GM19455 (cell line): ENCODE results near the gene RNF208.

ENCODE experiments used
- ATAC-seq: cut with Tn5 transposase; IDR thresholded peaks from one replicate; pipeline ENCODE4 v1.9.1; 2021; ENCODE audit not compliant: unreplicated experiment

The RNF208 gene

GRCh38 chr9:137193771-137194170 is 28.3 kb downstream of the RNF208 start:
- ATAC-seq: no peak

DNA sequence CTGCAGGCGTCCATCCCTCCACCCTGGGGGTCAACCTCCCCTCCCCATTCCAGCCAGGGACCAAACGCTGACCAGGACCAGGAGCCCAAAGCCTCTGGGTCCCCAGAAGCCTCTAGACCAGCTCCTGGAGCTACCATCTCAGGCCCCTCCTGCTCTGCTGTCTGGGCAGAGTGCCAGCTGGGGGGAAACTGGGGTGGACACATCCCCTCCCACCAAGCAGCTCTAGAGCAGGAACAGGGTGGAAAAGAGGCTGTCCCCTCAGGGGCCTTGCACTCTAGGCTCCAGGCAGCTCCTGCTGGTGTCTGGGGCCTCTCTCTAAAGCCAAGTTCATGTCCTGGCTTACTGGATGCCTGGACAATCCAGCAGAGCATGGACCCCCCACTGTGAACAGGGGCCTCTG is 29.2 kb downstream of the RNF208 start:
- no peak for ATAC-seq

DNA sequence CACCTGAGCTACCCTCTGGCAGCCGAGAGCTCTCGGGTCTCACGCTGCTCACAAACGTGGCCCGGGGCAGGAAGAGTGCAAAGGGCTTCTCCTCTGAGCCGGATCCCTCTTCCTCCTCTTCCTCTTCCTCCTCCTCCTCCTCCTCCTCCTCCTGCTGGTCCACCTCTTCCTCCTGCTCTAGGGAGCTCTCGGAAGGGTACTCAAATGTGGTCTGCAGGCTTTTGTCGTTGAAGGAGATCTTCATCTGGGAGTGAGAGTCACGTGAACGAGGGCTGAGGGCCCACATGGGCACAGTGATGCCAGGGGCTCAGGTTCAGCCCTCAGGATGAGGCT is 29.6 kb downstream of the RNF208 start:
- ATAC-seq: no peak

DNA sequence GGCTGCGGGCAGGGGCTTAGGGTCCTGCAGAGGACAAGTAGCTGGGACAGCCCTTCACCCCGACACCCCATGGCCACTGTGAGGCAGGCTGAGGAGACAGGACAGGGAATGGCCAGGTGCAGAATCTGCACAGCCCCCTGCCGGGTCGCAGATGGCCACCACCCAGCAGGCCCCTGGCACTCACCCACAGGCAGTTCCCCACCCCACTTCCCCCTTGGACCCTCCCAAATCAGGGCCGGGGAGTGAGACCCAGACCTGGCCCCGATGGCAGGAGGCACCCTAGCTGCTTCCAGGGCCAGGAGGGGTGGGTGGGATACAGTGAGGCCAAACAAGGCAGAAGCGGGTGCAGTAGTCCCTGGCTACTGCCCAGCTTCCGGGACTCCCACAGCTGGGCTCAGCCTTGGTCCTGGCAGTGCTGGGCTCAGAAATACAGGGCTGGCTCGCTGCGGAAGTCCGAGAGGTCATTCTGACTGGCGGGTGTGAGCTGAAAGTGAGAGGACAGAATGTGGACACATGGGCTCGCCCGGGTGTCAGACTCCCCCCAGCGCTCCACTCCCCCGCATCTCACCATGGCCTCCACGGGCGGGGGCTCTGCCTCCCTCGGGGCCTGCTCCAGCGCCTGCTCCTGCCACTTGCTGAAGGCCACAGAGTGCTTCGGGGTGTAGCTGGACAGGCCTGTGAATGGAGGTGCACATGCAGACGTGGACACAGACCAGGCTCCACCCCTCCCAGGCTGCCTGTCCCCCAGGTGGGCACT is 30.2 kb downstream of the RNF208 start:
- ATAC-seq: no peak

DNA sequence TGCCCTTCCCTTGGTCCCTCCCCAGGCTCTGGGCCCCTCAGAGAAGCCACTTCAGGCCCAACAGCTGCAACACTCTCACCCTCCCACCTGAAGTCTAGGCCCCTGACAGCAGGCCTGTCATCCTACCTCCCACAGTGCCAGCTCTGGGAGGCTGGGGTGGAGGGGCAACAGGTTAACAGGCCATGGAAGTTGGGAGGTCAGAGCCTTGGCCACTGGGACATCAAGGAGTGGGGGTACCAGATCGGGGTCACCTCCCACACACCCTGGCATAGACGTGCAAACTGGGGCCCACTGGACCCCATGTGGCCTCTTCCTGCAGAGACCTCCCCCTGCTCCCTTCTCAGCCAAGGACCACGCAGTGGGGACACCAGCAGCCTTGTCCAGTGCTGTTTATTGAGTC is 30.8 kb downstream of the RNF208 start:
- ATAC-seq: no peak

DNA sequence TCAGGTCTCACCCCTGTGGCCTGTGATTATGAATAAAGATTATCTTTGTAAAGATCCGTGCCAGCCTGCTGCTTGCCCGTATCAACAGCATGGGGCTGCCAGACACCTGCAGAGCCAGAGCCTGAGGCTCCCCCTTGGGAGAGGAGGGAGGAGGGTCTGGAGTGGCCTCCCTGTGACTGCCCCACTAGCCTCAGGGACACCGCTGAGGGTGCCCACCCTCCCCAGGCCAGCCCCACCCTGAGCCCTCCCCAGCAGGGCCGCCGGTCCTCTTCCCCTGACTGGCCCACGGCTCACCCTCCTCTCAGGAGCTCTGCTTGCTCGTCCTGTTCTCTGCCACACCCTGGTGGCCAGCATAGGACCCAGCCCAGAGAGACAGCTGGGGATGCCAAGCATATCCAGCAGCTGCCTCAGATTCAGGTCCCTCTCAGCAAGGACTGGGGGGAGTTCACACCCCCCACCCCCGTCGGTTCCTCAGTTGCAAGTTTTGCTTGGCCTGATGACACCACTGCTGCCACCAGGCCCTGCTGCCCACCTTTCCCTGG is 31.7 kb downstream of the RNF208 start:
- ATAC-seq: no peak

DNA sequence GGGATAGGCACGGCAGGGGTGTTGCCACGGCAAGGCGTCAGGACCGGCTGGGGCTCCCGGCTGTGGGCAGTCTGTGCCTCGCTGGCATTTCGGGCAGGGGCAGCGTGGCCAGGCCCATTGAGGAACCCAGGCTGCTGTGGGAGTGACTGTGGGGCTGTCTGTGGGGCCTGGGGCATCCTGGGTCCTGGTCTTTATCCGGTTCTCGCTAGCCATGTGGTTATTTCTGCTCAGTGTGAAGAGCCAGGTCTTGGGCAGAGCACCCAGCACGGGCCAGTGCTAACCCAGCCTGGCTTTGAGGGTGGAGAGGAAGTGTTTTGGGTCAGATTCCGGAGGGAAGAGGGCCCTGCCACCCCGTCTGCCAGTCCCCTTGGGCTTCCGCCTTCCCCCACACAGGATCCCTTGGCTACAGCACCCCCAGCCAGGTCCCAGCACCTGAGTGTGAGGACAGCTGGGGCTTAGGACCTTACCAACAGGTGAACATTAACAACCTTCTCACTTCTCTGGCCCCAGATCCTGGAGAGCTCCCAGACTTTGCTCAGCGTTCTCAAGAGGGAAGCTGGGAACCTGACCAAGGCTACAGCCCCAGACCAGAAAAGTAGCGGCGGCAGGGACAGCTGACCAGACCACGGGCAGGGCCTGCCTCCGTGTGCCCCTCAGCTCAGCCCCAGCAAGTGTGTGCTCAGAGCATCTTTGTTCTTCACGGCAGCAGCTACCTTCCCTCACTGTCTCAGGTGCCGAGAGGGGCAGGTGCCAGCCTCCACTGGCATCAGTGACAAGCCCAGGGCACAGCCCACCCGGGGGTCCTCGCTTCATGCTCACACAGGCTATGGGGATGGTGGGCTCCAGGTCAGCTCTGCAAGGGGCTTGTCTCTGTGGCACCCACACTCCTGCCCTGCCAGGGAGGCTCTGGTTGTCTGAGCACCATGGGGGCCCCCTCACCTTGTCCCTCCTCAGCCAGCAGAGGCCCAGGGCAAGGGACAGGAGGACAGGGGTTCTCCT is 32.4 kb downstream of the RNF208 start:
- no peak for ATAC-seq

DNA sequence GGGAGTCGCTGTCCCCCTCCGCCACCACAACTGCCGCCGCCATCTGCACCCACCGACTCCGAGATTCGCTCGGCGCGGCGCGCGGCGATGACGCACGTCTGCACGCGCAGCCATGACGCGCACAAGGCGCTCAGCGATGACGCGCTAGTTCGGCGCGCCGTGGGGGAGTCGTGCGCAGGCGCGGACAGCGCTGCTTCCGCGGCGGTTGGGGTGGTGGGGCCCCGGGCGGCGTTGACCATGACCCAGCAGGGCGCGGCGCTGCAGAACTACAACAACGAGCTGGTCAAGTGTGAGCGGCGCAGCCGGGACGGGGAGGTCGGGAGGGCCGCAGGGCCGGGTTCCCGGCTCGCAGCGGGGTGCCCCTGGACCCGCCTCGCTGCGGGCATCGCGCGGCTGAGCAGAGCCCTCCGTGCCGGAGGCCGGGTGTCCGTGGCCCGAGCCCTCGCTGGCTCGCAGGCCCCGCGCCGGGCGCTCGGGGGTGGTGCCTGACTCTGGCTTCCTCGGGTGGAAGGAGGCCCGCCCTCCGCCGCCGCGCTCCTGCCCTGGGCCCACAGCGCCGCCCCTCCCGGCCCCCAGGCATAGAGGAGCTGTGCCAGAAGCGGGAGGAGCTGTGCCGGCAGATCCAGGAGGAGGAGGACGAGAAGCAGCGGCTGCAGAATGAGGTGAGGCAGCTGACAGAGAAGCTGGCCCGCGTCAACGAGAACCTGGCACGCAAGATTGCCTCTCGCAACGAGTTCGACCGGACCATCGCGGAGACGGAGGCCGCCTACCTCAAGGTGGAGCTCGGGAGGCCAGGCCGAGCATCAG is 33.3 kb downstream of the RNF208 start, which contains the start of the genes ANAPC2 and SSNA1:
ANAPC2 (minus strand) TSS at position 71 of the 807 bp plus-strand sequence; CDS start at position 43, 28 bp downstream.
SSNA1 (plus strand) TSS at position 187 of the 807 bp plus-strand sequence; CDS start at position 238, 51 bp downstream.
- peak; percentile 74 for ATAC-seq

DNA sequence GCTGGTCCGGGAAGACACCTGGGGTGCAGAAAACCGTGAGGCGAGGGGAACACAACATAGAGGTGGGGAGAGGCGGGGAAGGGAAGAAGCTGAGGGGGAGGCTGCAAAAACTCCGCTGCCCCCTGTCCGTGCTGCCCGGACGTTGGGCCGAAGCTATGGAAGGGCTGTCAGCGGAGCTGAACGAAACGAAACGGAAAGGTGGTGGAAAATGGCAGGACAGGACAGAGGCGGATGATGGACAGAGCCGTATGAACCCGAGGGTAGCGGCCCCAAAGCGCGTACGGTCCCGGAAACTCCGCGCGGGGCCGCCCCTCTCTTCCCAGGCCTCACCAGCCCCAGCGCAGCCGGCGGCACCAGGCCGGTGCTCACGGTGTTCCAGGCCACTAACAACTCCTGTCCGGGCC is 34.0 kb downstream of the RNF208 start:
- ATAC-seq: peak; percentile 4

- ATAC-seq: no peak
Observed at GRCh38 chr9:137187386-137187785, 34.7 kb downstream of the RNF208 start.

GRCh38 chr9:137186385-137186784 is 35.7 kb downstream of the RNF208 start:
- ATAC-seq: no peak

GRCh38 chr9:137185921-137186320 is 36.1 kb downstream of the RNF208 start:
- no peak for ATAC-seq

DNA sequence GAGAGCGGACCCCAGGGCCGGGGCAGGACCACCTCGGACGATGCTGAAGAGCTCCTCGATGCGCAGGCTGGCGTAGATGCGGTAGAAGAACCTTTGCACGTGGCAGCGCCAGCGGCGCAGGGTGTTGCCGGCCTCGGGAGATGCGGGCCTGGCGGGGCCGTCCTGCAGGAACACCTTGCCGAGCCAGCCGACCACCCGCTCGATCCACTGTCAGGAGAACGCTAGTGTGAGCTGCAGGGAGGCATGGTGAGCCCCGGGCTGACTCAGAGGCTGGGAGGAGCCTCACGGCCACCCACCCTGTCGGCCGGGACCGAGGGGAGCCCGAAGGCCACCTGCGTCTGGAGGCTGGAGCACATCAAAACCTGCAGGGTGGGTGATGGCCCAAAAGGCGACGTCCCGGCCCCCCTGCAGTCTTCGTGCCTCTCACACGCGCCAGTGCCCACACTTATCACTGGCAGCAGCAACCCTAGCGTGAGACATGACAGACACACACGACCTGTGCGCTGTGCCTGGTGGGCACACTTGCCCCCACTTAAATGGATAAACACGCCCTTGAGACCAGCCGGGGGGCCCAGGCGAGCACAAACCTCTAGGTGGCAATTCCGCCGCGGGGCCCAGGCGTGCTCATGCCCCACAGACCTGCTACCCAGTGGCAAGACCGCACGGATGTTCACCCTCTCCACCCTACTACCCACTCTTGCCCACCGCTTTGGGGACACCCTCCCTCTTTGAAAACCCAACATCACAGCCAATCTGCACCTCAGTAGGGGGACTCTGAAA is 37.0 kb downstream of the RNF208 start:
- no peak for ATAC-seq

GRCh38 chr9:137183980-137184595 is 38.0 kb downstream of the RNF208 start:
- ATAC-seq: no peak

GRCh38 chr9:137182836-137183235 is 39.2 kb downstream of the RNF208 start:
- ATAC-seq: no peak

DNA sequence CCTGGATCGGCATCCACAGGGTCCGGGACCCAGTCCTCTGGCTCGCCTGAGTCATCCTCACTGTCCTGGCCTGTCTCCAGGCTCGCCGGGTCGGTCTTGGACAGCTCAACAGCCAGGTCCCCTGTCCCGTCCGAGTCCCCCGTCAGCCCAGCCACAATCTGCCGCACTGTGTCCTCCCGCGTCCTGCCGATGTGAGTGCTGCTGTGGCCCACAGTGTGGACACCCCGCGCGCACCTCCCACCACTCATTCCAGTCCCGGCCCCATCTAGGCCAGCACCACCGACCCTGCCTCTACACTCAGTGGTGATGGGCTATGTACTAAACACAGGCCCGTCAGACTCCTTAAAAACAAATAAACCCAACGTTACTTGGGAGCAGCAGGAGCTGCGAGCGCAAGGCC is 40.4 kb downstream of the RNF208 start:
- no peak for ATAC-seq

DNA sequence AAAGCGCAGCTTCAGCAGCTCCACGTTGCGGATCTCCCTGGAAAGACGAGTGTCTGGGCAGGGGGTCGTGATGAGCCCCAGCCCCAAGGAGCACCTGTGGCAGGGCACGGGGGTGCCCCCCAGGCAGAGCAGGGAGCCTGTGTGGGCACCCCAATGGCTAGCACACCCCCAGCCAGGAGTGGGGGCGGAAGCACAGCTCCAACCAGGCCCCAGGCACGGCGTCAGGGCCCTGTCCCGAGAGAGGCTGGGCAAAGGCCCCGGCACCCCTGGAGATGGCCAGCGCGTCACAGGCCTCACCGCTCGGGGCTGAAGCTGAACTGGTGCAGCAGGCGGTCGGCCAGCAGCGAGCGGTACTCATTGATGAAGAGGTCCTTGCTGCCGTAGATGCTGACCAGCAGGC is 41.5 kb downstream of the RNF208 start:
- no peak for ATAC-seq

GRCh38 chr9:137179761-137180160 is 42.3 kb downstream of the RNF208 start:
- no peak for ATAC-seq

GRCh38 chr9:137178939-137179630 is 43.0 kb downstream of the RNF208 start:
- ATAC-seq: no peak
